Nasal cavity respiratory epithelium epithelial cell of viscerocranial mucosa (primary cell): ENCODE results near the gene ABRACL. TPM values are rescaled to one million over a fixed set of nuclear protein-coding genes. Genes with fewer than 3 reads are reported as not detected.

Source experiments
- total RNA-seq: library from RNA; depleted of rRNA; stranded (reverse); fragments of >200 nt; gene quantifications from 2 replicates; pipeline ENCODE4 v1.2.3, GENCODE V29; 2014

ABRACL gene, protein sequence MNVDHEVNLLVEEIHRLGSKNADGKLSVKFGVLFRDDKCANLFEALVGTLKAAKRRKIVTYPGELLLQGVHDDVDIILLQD
- 39.4 and 53.7 TPM in 2 replicates for total RNA-seq

DNA sequence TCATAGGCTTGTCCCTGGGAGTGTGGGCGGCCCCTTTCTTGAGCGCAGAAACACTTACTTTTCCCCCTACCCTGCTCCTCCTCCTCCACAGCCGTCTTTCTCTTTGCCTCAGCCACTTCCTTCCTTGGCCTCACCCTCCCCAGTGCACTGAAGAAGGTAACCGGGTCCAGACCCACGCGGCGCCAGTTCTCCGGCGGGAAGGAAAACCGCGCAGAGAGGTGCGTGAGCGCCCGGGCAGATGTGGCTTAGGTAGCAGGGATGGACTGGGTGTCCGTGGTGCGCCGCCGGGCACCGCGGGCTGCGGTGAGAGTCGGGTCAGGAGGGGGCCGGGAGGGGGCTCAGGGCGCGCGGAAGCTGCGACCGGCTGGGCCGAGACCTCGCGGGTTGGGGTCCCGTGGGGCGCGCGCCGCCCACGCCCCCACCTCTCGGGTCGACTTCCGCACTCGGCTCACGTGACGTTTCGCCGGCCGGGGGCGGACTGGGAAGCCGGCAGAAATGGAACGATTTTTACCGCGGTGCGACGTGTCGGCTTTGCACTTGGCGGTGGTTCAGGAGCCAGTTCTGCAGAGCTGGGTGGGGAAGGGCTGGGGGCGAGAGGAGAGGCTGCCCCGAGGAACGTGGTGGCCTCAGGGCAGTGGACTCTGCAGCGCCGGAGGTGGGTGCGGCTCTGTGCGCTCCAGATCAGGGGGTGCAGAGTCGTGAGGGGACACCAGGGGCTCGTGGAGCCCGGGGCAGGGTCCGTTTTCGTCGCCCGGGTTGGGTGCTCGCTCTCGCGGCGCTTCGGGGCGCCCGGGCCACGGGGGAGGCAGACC is at the start of gene ABRACL:
TSS of gene ABRACL (plus strand) at position 88 of the 812 bp plus-strand sequence. CDS start 5,416 bp downstream, outside the sequence.

DNA sequence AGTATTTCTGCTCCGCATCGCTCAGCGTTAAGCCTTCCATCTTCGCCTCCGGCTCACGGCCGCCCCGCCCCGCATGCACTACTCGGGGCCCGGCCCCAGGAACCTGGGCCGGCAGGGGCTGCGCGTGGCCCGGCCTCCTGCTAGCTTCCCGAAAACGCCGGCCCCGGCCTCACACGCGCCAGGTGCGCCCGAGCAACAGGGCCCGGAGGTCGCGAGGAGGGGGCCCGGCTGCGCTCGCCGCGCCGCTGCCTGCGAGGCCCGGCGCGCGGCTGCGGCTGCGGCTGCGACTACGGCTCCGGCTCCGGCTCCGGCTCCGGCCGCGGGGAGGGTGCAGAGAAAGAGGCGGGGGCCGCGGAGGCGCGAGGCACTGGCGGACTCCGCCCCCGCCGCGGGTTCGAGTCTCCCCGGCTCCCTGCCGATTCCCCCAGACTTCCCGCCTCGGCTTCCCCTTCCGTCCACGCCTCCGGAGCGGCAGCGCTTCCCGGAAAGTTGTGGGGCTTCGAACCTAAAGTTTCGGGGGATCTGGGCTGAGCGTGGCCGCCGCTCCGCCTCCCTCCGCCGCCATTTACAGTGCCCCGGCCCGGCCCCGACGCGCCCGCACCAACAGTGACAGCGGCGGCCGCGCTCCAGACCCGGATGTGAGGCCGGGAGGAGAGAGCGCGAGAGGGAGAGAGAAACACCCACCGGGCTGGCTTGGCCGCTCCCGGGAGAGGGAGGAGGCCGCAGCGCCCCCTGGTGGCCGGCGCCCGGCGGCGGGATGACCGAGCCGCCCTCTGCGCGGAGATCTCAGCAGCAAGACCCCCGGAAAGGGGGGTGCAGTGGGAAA is 40.7 kb upstream of the ABRACL start, which contains the start of gene REPS1:
TSS of gene REPS1 (minus strand) at position 611 of the 826 bp plus-strand sequence. CDS start at position 40, 571 bp downstream.

Other genes starting within 250 kb of the ABRACL start
- 0.07 and 0.34 TPM in 2 replicates for gene ECT2L, start 232.7 kb upstream of the ABRACL start, total RNA-seq
- 47.8 and 56.1 TPM in 2 replicates for gene REPS1, start 40.5 kb upstream of the ABRACL start, total RNA-seq
- gene HECA, start 106.3 kb downstream of the ABRACL start, total RNA-seq: 32.0 and 34.5 TPM in 2 replicates